ENCODE measurements around the gene REM1.

Gene REM1

GRCh38 chr20:31523361-31524283 is 48.5 kb downstream of the REM1 start:
- no peak for DNase-seq (ENCODE audit: low read depth in 2 of 2)

- no peak for DNase-seq (ENCODE audit: low read depth in 2 of 2)
These were observed 52.2 kb downstream of the REM1 start for GRCh38 chr20:31527266-31527665.
